ENCODE measurements around the gene IARS2. TPM values are rescaled to one million over a fixed set of nuclear protein-coding genes. Genes with fewer than 3 reads are reported as not detected.

The IARS2 gene
- total and polyA plus RNA-seq, 2 experiments from 2014 or later = 55.2 to 85.8 TPM

DNA sequence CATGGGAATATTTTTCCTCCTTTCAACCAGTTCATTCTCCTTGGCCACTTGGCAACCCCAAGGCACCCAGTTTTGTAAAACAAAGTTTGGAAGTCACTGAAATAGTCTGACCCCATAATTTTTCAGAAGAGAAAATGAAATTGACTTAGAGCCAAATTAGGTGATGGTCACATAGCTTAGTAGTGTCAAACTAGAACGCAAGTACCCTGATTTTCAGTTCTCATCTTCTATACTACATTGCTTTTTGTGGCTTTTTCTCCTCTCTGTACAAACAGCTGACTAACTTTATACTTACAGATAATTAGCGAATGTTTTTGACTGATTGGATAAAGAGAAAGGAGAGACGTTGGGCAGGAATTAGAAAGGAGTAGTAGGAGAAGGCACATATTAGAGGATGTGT lies 33.1 kb downstream of the IARS2 start:
- Histone ChIP-seq H3K36me3 (replicated peaks; ENCODE audit: insufficient read depth, low read depth) (no peaks in the 10 kb centered on the region), H3K27me3 (no peaks in the 10 kb centered on the region), H2AFZ (no peak overlapping the region), H3K4me1 (ENCODE audit: insufficient read depth) (no peaks in the 10 kb centered on the region), H3K9me3 (ENCODE audit: low read depth) (peaks cover 4% of the 10 kb centered on the region), H3K4me3 (no peak overlapping the region), H3K27ac (no peak overlapping the region), H3K79me2 (peaks cover 5% of the 10 kb centered on the region), H3K4me2 (no peak overlapping the region), H4K20me1 (ENCODE audit: insufficient read depth, poor library complexity, severe bottlenecking) (no peaks in the 10 kb centered on the region), H3K9me2 (replicated peaks; ENCODE audit: insufficient read depth) (no peaks in the 10 kb centered on the region)
- no peak for DNase-seq (ENCODE audit: low spot score)
- TF ChIP-seq EZH2phosphoT487 (IDR thresholded peaks at IDR 0.05; ENCODE audit: low read depth, severe bottlenecking, unreplicated experiment) (no peak), EZH2 (IDR thresholded peaks at IDR 0.05; ENCODE audit: borderline replicate concordance) (no peak)
- TF ChIP-seq, protein P1, sequence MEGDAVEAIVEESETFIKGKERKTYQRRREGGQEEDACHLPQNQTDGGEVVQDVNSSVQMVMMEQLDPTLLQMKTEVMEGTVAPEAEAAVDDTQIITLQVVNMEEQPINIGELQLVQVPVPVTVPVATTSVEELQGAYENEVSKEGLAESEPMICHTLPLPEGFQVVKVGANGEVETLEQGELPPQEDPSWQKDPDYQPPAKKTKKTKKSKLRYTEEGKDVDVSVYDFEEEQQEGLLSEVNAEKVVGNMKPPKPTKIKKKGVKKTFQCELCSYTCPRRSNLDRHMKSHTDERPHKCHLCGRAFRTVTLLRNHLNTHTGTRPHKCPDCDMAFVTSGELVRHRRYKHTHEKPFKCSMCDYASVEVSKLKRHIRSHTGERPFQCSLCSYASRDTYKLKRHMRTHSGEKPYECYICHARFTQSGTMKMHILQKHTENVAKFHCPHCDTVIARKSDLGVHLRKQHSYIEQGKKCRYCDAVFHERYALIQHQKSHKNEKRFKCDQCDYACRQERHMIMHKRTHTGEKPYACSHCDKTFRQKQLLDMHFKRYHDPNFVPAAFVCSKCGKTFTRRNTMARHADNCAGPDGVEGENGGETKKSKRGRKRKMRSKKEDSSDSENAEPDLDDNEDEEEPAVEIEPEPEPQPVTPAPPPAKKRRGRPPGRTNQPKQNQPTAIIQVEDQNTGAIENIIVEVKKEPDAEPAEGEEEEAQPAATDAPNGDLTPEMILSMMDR (IDR thresholded peaks at IDR 0.05; ENCODE audit: poor library complexity) = no peak
- WGBS (ENCODE audit: low lambda C conversion rate, missing lambda C conversion rate) = 100% methylated on average over 3 of the region's 3 CpGs

DNA sequence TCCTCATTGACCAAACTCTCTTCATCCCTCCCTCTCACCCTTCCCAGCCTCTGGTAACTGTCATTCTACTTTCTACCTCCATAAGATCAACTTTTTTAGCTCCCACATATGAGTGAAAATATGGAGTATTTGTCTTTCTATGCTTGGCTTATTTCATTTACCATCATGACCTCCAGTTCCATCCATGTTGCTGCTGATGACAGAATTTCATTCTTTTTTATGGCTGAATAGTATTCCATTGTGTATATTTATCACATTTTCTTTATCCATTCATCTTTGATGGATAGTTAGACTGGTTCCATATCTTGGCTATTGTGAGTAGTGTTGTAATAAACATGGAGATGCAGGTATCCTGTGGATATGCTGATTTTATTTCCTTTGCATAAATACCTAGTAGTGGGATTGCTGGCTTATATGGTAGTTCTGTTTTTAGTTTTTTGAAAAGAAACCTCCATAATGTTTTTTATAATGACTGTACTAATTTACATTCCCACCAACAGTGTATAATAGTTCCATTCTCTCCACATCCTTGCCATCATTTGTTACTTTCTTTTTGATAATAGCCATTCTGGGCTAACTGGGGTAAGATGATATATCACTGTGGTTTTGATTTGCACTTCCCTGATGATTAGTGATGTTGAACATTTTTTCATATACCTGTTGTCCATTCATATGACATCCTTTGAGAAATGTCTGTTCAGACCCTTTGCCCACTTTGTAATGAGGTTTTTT lies 35.7 kb downstream of the IARS2 start:
- H3K9me2 ChIP-seq (replicated peaks; ENCODE audit: insufficient read depth) = no peaks in the 10 kb centered on the region
- no peak overlapping the region for H3K27ac ChIP-seq
- TF ChIP-seq EZH2phosphoT487 (IDR thresholded peaks at IDR 0.05; ENCODE audit: low read depth, severe bottlenecking, unreplicated experiment) = no peak
- no peak for TF ChIP-seq EZH2 (IDR thresholded peaks at IDR 0.05; ENCODE audit: borderline replicate concordance)
- TF ChIP-seq, protein P1 (IDR thresholded peaks at IDR 0.05; ENCODE audit: poor library complexity) = no peak
- H3K4me3 ChIP-seq = no peak overlapping the region
- H3K36me3 ChIP-seq (replicated peaks; ENCODE audit: insufficient read depth, low read depth) = no peaks in the 10 kb centered on the region
- peaks cover 4% of the 10 kb centered on the region for H3K9me3 ChIP-seq (ENCODE audit: low read depth)
- H3K79me2 ChIP-seq = peaks cover 5% of the 10 kb centered on the region
- no peaks in the 10 kb centered on the region for H4K20me1 ChIP-seq (ENCODE audit: insufficient read depth, poor library complexity, severe bottlenecking)
- H3K4me1 ChIP-seq (ENCODE audit: insufficient read depth) = no peaks in the 10 kb centered on the region
- H3K4me2 ChIP-seq = no peak overlapping the region
- no peak overlapping the region for H2AFZ ChIP-seq
- DNase-seq (ENCODE audit: low spot score) = no peak
- H3K27me3 ChIP-seq = no peaks in the 10 kb centered on the region

DNA sequence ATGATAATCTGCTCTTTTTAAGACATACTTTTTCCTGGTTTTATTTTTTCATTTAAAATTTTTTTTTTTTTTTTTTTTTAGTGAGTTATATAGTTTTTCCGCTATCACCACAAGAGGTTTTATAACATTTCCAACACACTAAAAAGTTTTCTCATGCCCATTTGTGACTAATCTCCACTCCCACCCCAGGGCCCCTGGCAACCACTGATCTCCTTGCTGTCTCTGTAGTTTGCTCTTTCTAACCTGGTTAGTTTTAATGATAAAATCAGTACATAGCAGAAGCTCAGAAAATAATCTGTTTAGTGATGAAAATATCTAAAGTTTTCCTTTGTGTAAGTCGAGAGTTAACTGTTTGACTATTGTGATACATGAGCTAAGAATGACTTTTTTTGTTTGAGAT lies 41.8 kb downstream of the IARS2 start:
- H3K9me2 ChIP-seq (replicated peaks; ENCODE audit: insufficient read depth) = no peaks in the 10 kb centered on the region
- H4K20me1 ChIP-seq (ENCODE audit: insufficient read depth, poor library complexity, severe bottlenecking) = no peaks in the 10 kb centered on the region
- no peak overlapping the region for H3K4me2 ChIP-seq
- no peaks in the 10 kb centered on the region for H3K4me1 ChIP-seq (ENCODE audit: insufficient read depth)
- no peak for DNase-seq (ENCODE audit: low spot score)
- peaks cover 3% of the 10 kb centered on the region for H3K36me3 ChIP-seq (replicated peaks; ENCODE audit: insufficient read depth, low read depth)
- H3K27ac ChIP-seq = no peak overlapping the region
- TF ChIP-seq EZH2 (IDR thresholded peaks at IDR 0.05; ENCODE audit: borderline replicate concordance) = no peak
- no peak for TF ChIP-seq EZH2phosphoT487 (IDR thresholded peaks at IDR 0.05; ENCODE audit: low read depth, severe bottlenecking, unreplicated experiment)
- TF ChIP-seq, protein P1 (IDR thresholded peaks at IDR 0.05; ENCODE audit: poor library complexity) = no peak
- no peaks in the 10 kb centered on the region for H3K79me2 ChIP-seq
- no peaks in the 10 kb centered on the region for H3K27me3 ChIP-seq
- WGBS (ENCODE audit: low lambda C conversion rate, missing lambda C conversion rate) = 88% methylated on average over 2 of the region's 2 CpGs
- H2AFZ ChIP-seq = no peak overlapping the region
- H3K4me3 ChIP-seq = no peak overlapping the region
- no peaks in the 10 kb centered on the region for H3K9me3 ChIP-seq (ENCODE audit: low read depth)

All from hepatocyte (in vitro differentiated cells).